Natural killer cell (primary cell): Measurements from ENCODE around the gene NOS1AP. TPM values are rescaled to one million over a fixed set of nuclear protein-coding genes. Genes with fewer than 3 reads are reported as not detected.

Experiments used
- ATAC-seq, 3 donors: fragments of 150-1000 bp in 2 of 3; fragments of 200-7000 bp in 1 of 3; cut with Tn5 transposase; 1 replicate in 1 of 3; 2 replicates in 2 of 3; pipeline ENCODE4 v1.10.0; 2021; ENCODE audit warnings: mild to moderate bottlenecking in 2 of 3, moderate library complexity in 2 of 3
- DNase-seq, 2 donors: peaks; one replicate each; pipeline versions ENCODE4 v3.0.0 to v3.0.0-alpha.2; 2013 to 2021; ENCODE audit warnings: mixed read lengths in 1 of 2
- H3K27ac ChIP-seq: one replicate; pipeline ENCODE4 v1.5.1; 2013; ENCODE audit warnings: mild to moderate bottlenecking, low read length
- H3K27me3 ChIP-seq: one replicate; pipeline ENCODE4 v1.6.1; 2013; ENCODE audit warnings: low read length; ENCODE audit not compliant: control insufficient read depth, insufficient read depth
- H3K36me3 ChIP-seq: one replicate; pipeline ENCODE4 v1.6.1; 2013; ENCODE audit warnings: low read length; ENCODE audit not compliant: control insufficient read depth, insufficient read depth
- H3K4me1 ChIP-seq: one replicate; pipeline ENCODE4 v1.6.1; 2013; ENCODE audit warnings: low read length; ENCODE audit not compliant: control insufficient read depth, insufficient read depth
- H3K4me3 ChIP-seq: one replicate; pipeline ENCODE4 v1.5.1; 2013; ENCODE audit warnings: low read length
- H3K9me3 ChIP-seq: one replicate; pipeline ENCODE4 v1.6.1; 2013; ENCODE audit warnings: low read length; ENCODE audit not compliant: control insufficient read depth, insufficient read depth
- H3K27ac Mint-ChIP-seq, 2 donors: one replicate each; pipeline ENCODE4 v1.8.0; 2022; ENCODE audit warnings: mild to moderate bottlenecking in 2 of 2, mixed read lengths in 2 of 2, moderate library complexity in 1 of 2
- H3K27me3 Mint-ChIP-seq, 2 donors: one replicate each; pipeline ENCODE4 v1.8.0; 2022; ENCODE audit warnings: low read depth in 2 of 2, mixed read lengths in 2 of 2
- H3K36me3 Mint-ChIP-seq: one replicate; pipeline ENCODE4 v1.8.0; 2022; ENCODE audit warnings: mixed read lengths
- H3K4me1 Mint-ChIP-seq, 2 donors: one replicate each; pipeline ENCODE4 v1.8.0; 2022; ENCODE audit warnings: mixed read lengths in 2 of 2
- H3K4me3 Mint-ChIP-seq: one replicate; pipeline ENCODE4 v1.8.0; 2022; ENCODE audit warnings: mild to moderate bottlenecking, moderate library complexity, mixed read lengths
- H3K9me3 Mint-ChIP-seq, 2 donors: one replicate each; pipeline ENCODE4 v1.8.0; 2022; ENCODE audit warnings: mixed read lengths in 2 of 2
- WGBS: methylation state at CpG from one replicate; pipeline ENCODE4 v1.1.7; 2013; ENCODE audit warnings: missing lambda C conversion rate; ENCODE audit not compliant: insufficient coverage; 5-methylcytosine and 5-hydroxymethylcytosine counted together
- intact Hi-C: fragments of 100-400 bp; cut with micrococcal nuclease; formaldehyde crosslinking; loops from one replicate; pipeline ENCODE4 v1.14.2; 2022
- total RNA-seq, 4 donors: library from RNA; stranded (reverse); fragments of 120-200 nt in 1 of 4; gene quantifications; one replicate each; pipeline versions ENCODE4 v1.2.3 to v1.2.4, GENCODE V29; 2013 to 2022
- TF ChIP-seq, protein P1 (sequence below): fragments of 200-600 bp; IDR thresholded peaks from one replicate; pipeline ENCODE4 v1.8.0; 2022; ENCODE audit warnings: antibody characterized with exemption

Gene NOS1AP
- total RNA-seq, 3 donors from 2014 or later (not counting 1 experiment from before 2014, with no cell fraction given) = 0.09 to 0.20 TPM; not detected in 1

GRCh38 chr1:162137179-162137960 lies 67.9 kb downstream of the NOS1AP start:
- DNase-seq (no peak), ATAC-seq (no peak)
- TF ChIP-seq, protein P1, sequence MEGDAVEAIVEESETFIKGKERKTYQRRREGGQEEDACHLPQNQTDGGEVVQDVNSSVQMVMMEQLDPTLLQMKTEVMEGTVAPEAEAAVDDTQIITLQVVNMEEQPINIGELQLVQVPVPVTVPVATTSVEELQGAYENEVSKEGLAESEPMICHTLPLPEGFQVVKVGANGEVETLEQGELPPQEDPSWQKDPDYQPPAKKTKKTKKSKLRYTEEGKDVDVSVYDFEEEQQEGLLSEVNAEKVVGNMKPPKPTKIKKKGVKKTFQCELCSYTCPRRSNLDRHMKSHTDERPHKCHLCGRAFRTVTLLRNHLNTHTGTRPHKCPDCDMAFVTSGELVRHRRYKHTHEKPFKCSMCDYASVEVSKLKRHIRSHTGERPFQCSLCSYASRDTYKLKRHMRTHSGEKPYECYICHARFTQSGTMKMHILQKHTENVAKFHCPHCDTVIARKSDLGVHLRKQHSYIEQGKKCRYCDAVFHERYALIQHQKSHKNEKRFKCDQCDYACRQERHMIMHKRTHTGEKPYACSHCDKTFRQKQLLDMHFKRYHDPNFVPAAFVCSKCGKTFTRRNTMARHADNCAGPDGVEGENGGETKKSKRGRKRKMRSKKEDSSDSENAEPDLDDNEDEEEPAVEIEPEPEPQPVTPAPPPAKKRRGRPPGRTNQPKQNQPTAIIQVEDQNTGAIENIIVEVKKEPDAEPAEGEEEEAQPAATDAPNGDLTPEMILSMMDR = no peak
- Histone ChIP-seq H3K4me3 (no peak overlapping the region), H3K4me1 (peaks cover 17% of the 10 kb centered on the region), H3K36me3 (no peaks in the 10 kb centered on the region), H3K9me3 (no peaks in the 10 kb centered on the region), H3K27me3 (peaks cover 10% of the 10 kb centered on the region), H3K27ac (no peak overlapping the region)
- H3K27ac Mint-ChIP-seq = no peak overlapping the region
- H3K4me1 Mint-ChIP-seq = peaks cover 9 to 20% of the 10 kb centered on the region in 2 donors
- WGBS = 79% methylated on average over 7 of the region's 8 CpGs
- peaks cover 31 to 37% of the 10 kb centered on the region in 2 donors for H3K27me3 Mint-ChIP-seq
- H3K36me3 Mint-ChIP-seq = no peaks in the 10 kb centered on the region
- H3K4me3 Mint-ChIP-seq = no peak overlapping the region
- intact Hi-C loops = no loop called here
- no peaks in the 10 kb centered on the region for H3K9me3 Mint-ChIP-seq

DNA sequence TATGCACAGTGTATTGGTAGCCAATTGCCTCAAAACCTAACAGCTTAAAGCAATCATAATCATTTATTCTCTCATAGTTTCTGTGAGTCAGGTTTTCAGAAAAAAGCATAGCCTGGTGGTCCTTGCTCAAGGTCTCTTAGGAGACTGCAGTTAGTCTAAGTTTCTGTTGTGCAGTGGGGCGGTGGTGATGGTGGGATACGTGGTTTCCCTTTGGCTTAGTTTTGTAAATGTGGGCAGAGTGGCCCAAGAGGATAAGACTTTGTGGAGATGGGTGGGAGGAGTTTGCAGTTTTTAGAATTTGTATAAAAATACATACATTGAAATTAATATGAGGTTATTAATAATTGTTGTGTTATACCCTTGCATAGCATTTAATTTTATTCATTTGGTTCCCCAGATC lies 68.6 kb downstream of the NOS1AP start:
- H3K9me3 ChIP-seq = no peaks in the 10 kb centered on the region
- H3K4me3 ChIP-seq = no peak overlapping the region
- no peak overlapping the region for H3K27ac Mint-ChIP-seq
- H3K27ac ChIP-seq = no peak overlapping the region
- peaks cover 7% of the 10 kb centered on the region for H3K27me3 ChIP-seq
- no peaks in the 10 kb centered on the region for H3K9me3 Mint-ChIP-seq
- peak in 1 of 3 donors; percentile 43 for ATAC-seq
- 14% methylated on average over 2 of the region's 2 CpGs for WGBS
- H3K36me3 ChIP-seq = no peaks in the 10 kb centered on the region
- intact Hi-C loops = no loop called here
- H3K4me1 Mint-ChIP-seq = peaks cover 9 to 20% of the 10 kb centered on the region in 2 donors
- H3K27me3 Mint-ChIP-seq = peaks cover 36 to 37% of the 10 kb centered on the region in 2 donors
- peaks cover 17% of the 10 kb centered on the region for H3K4me1 ChIP-seq
- no peak for DNase-seq
- TF ChIP-seq, protein P1 = no peak
- no peaks in the 10 kb centered on the region for H3K36me3 Mint-ChIP-seq
- no peak overlapping the region for H3K4me3 Mint-ChIP-seq

DNA sequence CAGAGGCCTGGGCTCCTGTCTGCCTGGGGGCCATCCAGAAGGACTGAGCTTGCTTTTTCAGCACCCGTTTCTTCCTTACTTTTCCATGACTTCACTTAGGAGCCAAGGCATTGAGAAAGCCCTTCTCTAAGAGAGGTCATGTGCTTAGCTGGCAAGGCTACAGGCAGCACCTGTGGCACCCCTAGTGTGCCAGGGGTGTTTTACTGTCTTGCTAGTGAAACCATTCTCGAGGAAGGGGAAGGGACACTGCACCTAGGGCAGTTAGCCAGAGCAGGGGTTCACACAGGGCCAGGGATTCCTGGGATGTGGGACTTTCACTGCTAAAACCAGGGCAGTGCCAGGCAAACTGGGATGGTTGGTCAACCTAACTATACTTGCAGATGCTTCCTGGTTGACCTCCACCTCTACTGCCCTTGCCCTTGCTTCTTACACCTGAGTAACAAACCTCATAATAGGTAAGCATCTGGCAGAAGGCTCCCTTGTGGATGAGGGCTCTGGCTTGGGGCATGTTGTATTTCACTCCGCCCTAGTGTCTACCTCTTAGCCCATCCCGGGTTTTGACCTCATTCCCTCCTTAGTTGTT lies 69.2 kb downstream of the NOS1AP start:
- Mint-ChIP-seq H3K36me3 (no peaks in the 10 kb centered on the region), H3K9me3 (no peaks in the 10 kb centered on the region), H3K27me3 (peaks cover 34 to 38% of the 10 kb centered on the region in 2 donors), H3K27ac (no peak overlapping the region), H3K4me3 (no peak overlapping the region), H3K4me1 (peaks cover 9 to 20% of the 10 kb centered on the region in 2 donors)
- TF ChIP-seq, protein P1 = no peak
- intact Hi-C loops = no loop called here
- DNase-seq (no peak), ATAC-seq (no peak)
- peaks cover 17% of the 10 kb centered on the region for H3K4me1 ChIP-seq
- H3K27me3 ChIP-seq = peaks cover 7% of the 10 kb centered on the region
- 23% methylated on average over 4 of the region's 4 CpGs for WGBS
- H3K36me3 ChIP-seq = no peaks in the 10 kb centered on the region
- H3K9me3 ChIP-seq = no peaks in the 10 kb centered on the region
- H3K27ac ChIP-seq = no peak overlapping the region
- H3K4me3 ChIP-seq = no peak overlapping the region
